D721Med (cell line): Measurements from ENCODE around the gene HORMAD1.

Experiments
- DNase-seq: peaks from one replicate; pipeline ENCODE4 v3.0.0; 2011; ENCODE audit warnings: low spot score; ENCODE audit not compliant: insufficient read length
- FAIRE-seq: peaks from 2 replicates; lab custom pipeline; 2011; peaks lifted over from hg19 to GRCh38; lab: Jason Lieb, UNC
- TF ChIP-seq, protein P1 (sequence below): IDR thresholded peaks from 2 replicates; pipeline ENCODE4 v1.5.1; 2012; ENCODE audit warnings: mild to moderate bottlenecking, control low read depth; ENCODE audit not compliant: insufficient read depth; ENCODE audit errors: missing control alignments

The HORMAD1 gene

DNA sequence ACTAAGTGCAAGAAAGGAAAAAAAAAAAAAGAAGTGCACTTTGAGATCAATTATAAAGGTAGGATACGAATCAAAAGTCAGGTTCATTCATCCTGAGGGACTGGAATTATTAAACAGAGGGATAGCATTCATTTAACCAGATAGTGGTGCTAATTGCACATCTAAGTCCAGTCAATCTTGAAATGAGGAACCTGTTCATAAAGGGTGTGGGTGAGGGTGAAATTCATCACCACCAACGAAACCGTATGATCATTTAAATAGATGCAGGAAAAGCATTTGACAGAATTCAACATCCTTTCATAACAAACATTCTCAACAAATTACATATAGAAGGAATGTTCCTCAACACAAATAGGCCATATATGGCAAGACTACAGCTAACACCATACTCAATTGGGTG is 39.3 kb upstream of the HORMAD1 start:
- DNase-seq (no peak), FAIRE-seq (no peak)
- TF ChIP-seq, protein P1, sequence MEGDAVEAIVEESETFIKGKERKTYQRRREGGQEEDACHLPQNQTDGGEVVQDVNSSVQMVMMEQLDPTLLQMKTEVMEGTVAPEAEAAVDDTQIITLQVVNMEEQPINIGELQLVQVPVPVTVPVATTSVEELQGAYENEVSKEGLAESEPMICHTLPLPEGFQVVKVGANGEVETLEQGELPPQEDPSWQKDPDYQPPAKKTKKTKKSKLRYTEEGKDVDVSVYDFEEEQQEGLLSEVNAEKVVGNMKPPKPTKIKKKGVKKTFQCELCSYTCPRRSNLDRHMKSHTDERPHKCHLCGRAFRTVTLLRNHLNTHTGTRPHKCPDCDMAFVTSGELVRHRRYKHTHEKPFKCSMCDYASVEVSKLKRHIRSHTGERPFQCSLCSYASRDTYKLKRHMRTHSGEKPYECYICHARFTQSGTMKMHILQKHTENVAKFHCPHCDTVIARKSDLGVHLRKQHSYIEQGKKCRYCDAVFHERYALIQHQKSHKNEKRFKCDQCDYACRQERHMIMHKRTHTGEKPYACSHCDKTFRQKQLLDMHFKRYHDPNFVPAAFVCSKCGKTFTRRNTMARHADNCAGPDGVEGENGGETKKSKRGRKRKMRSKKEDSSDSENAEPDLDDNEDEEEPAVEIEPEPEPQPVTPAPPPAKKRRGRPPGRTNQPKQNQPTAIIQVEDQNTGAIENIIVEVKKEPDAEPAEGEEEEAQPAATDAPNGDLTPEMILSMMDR, result no peak

GRCh38 chr1:150753416-150753815 is 32.7 kb upstream of the HORMAD1 start:
- TF ChIP-seq, protein P1, result no peak
- no peak for FAIRE-seq

DNA sequence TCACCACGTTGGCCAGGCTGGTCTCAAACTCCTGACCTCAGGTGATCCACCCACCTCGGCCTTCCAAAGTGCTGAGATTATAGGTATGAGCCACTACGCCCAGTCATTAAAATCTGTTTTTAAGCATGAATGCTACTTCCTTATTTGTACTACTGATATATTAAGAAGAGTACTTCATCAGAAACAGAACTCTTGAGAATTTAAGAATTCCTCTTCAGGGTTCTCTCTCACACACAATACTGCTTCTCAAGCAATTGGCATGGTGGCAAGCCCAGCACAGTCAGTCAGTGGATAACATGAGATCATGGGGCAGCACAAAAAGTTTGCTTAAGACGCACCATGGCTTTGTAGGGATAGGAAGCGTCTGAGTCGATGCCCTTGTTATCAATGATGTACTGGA is 30.7 kb upstream of the HORMAD1 start:
- no peak for FAIRE-seq
- no peak for DNase-seq
- TF ChIP-seq, protein P1, result no peak

More at GRCh38 chr1:150753416-150753815, 32.7 kb upstream of the HORMAD1 start:
- DNase-seq, result no peak

GRCh38 chr1:150749720-150750311 is 29.1 kb upstream of the HORMAD1 start:
- DNase-seq (no peak), FAIRE-seq (no peak)
- TF ChIP-seq, protein P1, result no peak

DNA sequence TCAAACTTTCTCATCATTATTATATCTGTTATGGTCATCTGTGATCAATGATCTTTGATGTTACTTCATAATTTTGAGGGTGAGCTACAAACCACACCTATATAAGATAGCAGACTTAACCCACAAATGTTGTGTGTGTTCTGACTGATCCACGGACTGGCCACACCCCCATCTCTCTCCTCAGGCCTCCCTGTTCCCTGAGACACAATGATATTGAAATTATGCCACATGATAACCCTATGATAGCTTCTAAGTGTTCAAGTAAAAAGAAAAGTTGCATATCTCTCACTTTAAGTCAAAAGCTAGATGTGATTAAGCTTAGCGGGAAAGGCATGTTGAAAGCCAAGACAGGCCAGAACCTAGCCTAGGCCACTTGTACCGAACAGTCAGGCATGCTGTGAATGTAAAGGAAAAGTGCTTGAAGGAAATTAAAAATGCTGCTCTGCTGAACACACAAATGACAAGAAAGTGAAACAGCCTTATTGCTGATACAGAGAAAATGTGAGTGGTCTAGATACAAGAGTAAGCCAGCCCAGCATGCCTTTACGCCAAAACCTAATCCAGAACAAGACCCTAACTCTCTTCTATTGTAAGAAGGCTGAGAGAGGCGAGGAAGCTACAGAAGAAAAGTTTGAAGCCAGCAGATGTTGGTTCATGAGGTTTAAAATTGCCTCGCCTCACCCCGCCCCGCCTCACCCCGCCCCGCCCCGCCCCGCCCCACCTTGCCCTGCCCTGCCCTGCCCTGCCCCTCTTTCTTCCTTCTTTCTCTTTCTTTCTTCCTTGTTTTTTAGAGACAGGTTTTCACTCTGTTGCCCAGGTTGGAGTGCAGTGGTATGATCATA is 28.4 kb upstream of the HORMAD1 start:
- peak; percentile 46 for FAIRE-seq

DNA sequence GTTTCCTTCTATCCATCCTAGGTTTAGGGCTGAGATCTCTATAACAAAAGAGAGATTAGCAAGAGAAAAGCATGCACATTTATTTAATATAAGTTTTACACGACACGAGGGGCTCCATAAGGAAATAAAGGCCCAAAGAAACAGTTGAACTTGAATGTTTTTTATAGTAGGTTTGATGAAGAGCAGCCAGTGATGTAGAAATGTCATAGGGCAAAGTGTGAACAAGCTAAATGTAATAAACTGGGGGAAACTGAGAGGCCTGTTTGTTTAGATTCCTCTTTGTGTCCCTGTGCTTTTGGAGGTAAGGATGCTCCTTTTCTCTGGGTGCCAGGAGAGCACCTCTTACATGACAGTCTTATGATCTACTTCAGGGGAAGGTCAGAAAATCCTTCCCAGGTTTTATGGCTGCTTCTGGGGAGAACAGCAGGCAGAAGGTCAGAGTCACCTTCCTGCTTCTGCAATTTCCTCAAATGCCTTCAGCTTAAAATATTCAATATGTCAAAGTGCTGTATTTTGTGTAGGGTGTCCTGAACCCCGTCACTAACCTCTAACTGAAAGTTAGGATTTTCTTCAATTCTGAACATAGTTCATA is 9.5 kb upstream of the HORMAD1 start:
- TF ChIP-seq, protein P1, result no peak
- DNase-seq, result no peak
- FAIRE-seq, result no peak

More for the DNA sequence above, 28.4 kb upstream of the HORMAD1 start:
- no peak for DNase-seq
- TF ChIP-seq, protein P1, result no peak
